CD4-positive, alpha-beta T cell treated with Interleukin-17A for 4 hours (primary cell): ENCODE measurements around the gene RLN1.
"Not testable (repeated sequence)": the region's sequence is repeated elsewhere in the genome, so short reads cannot be mapped to it uniquely, and the experiment has no call there.

Experiments used
- DNase-seq: peaks from one replicate; pipeline ENCODE4 v3.0.0-alpha.2; 2020; ENCODE audit warnings: mixed read lengths

The RLN1 gene

DNA sequence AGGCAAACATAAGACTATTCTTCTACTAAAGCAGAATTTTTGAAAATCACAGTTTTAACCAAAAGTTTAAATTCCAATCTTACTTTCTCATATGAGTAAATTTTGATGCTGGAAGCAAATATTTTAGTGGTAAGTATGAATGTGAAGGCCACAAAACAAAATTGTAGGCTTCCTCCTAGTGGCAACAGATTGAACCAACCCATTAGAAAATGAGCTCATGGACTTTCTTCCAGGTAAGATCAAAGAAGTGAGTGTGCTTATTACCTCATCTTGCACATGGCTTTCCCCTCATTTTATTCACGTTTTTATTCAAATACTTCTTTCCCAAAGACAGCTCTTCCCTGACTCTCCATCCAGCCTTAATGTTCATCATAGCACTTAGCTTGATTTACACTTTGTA is 18.6 kb downstream of the RLN1 start:
- DNase-seq: no peak

DNA sequence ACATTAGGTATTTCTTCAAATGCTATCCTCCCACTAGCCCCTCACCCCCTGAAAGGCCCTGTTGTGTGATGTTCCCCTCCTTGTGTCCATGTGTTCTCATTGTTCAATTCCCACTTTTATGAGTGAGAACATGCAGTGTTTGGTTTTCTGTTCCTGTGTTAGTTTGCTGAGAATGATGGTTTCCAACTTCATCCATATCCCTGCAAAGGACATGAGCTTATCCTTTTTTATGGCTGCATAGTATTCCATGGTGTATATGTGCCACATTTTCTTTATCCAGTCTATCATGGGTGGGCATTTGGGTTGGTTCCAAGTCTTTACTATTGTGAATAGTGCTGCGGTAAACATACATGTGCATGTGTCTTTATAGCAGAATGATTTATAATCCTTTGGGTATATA is 23.3 kb downstream of the RLN1 start:
- not testable (repeated sequence) for DNase-seq

DNA sequence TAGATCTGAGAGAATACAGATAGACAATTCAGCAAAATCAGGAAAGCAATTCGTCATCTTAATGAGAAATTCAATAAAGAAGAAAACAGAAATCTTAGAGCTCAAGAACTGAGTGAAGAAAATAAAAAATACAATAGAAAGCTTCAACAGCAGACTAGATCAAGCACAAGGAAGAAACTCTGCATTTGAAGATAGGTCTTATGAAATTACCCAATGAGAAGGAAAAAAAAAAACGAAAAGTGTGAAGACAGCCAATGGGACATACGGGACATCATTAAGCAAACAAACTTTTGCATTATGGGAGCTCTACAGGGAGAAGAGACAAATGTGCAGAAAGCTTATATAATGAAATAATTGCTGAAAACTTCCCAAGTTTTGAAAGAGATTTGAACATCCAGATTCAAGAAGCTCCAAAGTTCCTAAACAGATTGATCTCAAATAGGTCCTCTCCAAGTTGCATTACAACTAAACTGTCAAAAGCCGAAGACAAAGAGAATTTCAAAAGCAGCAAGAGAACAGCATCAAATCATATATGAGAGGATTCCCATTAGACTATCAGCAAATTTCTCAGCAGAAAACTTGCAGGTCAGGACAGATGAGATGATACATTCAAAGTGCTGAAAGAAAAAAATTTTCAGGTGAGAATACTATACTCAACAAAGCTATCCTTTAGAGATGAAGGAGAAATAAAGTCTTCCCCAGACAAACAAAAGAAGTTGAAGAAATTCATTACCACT is 24.3 kb downstream of the RLN1 start:
- no peak for DNase-seq

DNA sequence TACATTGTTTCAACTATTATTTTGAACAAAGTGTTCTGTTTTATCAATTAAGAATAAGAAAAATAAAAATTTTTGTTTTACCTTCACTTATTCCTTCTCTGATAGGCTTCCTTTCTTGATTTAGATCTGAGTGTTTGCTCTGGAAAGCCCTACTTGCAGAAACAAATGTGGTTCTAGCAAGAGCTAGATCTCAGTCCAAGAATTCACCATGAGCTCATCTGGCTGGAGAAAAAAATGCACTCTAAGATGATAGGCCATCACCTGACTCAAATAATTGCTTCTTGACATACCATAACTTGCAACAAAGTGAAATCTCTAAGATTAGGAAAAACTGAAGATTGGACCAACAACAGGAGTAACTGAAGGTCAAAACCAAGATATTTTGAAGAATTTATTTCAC is 28.8 kb downstream of the RLN1 start:
- DNase-seq: no peak

DNA sequence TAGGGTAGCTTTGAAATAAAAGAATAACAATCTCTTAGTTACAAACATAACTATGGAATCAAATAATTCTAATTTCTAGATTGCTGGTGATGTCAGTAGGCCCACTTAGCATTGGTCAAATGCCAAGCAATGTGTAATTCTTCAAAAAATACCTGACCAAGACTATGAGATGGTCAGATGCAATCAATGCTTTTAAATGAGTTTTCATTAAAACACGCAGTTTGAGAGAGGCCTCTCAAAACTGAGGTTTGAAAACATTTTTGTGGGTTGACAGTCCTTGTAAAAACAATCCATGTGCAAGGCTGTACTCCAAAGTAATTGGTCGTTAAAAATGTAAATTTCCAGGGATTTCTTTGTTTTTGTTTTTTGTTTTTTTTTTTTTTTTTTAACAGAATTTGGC is 33.9 kb downstream of the RLN1 start:
- DNase-seq: no peak

DNA sequence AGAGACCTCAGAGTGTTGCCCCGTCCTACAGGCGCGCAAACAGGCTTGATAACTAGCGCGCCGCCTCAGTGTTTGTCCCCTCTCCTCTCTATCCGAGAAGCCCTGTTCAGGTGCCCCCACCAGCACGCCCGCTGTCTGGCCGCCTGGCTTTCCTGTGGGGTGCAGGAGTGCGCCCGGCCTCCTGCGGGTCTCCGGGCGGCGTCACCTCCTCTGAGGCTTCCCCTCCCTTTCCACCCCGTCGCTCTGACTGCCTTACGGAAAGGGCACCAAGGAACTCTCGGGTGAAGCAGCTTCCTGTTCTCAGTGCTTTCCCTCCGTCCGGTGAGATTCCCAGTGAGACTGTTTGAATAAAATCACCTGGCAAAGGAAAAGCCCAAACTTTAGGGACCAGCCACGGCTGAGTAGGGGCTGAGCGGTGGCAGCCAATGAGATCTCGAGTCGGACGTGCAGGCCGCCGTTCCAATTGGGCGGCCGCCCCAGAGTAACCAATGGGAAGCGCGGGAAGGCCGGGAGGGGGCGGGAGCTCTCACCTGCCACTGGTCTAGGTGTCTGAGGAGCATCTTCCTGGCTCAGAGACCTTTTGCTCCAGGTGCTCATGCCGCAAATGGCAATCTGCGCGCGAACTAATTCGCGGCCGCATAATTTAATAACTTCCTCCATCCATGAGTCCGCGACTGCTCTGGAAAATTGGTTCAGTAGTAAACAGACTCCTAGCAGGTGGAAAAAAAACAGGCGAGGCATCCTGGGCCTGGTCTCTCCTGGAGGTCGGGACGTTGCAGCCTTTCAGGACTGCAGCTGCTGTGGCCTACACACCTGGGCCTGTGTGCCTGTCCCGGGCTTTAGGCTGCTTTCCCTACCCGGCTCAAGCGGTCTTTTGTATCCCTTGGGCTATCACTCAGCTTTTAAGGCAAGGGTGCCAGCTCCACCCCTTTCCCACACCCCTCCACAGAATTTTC is 35.6 kb downstream of the RLN1 start, which contains the start of gene RLN2:
TSS of gene RLN2 (minus strand) at position 877 of the 956 bp plus-strand sequence. CDS start at position 741, 136 bp downstream.
- DNase-seq: peak; percentile 26

DNA sequence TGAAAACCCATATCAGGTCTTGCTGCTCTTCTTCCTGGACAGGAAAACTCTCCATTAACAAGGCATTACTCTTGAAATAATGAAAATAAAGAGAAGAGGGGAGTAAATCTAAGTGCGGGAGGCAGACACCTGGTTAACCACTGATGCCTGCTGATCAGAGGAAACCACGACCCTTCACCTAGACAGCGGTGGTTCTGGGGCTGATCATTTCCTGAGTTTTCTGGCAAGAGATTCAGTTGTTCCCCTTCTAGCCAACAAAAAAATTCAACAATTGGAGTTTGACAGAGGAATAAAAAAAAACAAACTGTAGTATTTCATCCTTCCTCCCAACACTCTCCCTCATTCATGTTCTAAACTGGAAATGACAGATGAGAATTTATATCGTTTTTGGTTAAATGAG is 38.1 kb downstream of the RLN1 start:
- DNase-seq: peak; percentile 41

DNA sequence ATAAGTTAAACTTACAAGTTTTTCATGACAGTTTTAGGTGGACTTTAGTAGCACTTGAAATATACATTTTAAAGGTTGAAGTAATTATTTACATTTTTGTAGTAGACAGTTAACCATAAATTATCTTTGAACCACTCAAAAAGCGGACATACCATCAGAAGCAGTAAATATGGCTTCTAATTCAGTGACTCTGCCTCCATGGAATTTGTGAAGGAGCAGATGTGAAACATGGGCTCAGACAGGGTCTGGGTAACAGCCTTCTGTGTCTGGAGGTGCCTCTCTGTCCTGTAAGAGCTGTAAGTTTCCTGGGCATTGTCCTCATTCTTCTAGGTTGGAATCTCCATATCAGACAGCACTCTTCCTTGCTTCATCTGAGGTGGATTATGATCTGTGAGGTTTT is 47.5 kb downstream of the RLN1 start:
- no peak for DNase-seq

DNA sequence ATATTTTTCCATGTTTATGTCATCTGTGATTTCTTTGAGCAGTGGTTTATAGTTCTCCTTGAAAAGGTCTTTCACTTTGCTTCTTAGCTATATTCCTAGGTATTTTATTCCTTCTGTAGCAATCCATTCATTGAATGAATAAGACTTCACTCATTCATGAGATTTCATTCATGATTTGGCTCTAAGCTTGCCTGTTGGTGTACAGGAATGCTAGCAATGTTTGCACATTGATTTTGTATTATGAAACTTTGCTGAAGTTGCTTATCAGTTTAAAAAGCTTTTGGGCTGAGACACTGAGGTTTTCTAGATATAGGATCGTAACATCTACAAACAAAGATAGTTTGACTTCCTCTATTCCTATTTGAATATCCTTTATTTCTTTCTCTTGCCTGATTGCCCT is 51.1 kb downstream of the RLN1 start:
- DNase-seq: no peak

DNA sequence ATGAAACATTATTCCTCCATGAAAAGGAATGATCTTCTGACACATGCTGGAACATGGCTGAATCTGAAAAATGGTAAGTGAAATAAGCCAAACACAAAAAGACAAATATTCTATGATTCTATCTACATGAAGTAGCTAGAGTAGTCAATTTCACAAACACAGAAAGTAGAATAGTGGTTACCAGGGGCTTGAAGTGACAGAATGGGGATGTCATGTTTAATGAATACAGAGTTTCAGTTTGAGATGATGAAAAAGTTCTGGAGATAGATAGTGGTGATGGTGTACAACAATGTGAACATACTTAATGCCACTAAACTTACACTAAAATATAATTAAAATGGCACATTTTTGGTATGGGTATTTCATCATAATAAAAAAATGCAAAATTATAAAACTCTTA is 53.4 kb downstream of the RLN1 start:
- no peak for DNase-seq
